Mucosa of rectum (tissue), 2 donors: ENCODE measurements around the gene RPS6KA2.

Experiments
- H3K27ac ChIP-seq, 2 donors: one replicate each; pipeline ENCODE4 v1.7.0; 2013; ENCODE audit warnings: inconsistent platforms in 2 of 2, low read depth in 2 of 2, low read length in 2 of 2
- H3K27me3 ChIP-seq, 2 donors: one replicate each; pipeline ENCODE4 v1.7.0; 2013; ENCODE audit warnings: low read length in 2 of 2; ENCODE audit not compliant: control insufficient read depth in 2 of 2, insufficient read depth in 2 of 2
- H3K36me3 ChIP-seq, 2 donors: one replicate each; pipeline ENCODE4 v1.7.0; 2013; ENCODE audit warnings: low read length in 2 of 2; ENCODE audit not compliant: control insufficient read depth in 2 of 2, insufficient read depth in 2 of 2
- H3K4me1 ChIP-seq, 2 donors: one replicate each; pipeline ENCODE4 v1.7.0; 2013; ENCODE audit warnings: low read length in 2 of 2, mild to moderate bottlenecking in 1 of 2; ENCODE audit not compliant: control insufficient read depth in 2 of 2, insufficient read depth in 2 of 2
- H3K4me3 ChIP-seq, 2 donors: one replicate each; pipeline ENCODE4 v1.7.0; 2013; ENCODE audit warnings: low read length in 2 of 2
- H3K9ac ChIP-seq, 2 donors: one replicate each; pipeline ENCODE4 v1.7.0; 2013; ENCODE audit warnings: low read length in 2 of 2, low read depth in 1 of 2, mild to moderate bottlenecking in 1 of 2
- H3K9me3 ChIP-seq, 2 donors: one replicate each; pipeline ENCODE4 v1.7.0; 2013; ENCODE audit warnings: low read length in 2 of 2; ENCODE audit not compliant: control insufficient read depth in 2 of 2
- donor health status: healthy.
- donor health status: Normal muscosa, but diverticular disease.

RPS6KA2 gene

DNA sequence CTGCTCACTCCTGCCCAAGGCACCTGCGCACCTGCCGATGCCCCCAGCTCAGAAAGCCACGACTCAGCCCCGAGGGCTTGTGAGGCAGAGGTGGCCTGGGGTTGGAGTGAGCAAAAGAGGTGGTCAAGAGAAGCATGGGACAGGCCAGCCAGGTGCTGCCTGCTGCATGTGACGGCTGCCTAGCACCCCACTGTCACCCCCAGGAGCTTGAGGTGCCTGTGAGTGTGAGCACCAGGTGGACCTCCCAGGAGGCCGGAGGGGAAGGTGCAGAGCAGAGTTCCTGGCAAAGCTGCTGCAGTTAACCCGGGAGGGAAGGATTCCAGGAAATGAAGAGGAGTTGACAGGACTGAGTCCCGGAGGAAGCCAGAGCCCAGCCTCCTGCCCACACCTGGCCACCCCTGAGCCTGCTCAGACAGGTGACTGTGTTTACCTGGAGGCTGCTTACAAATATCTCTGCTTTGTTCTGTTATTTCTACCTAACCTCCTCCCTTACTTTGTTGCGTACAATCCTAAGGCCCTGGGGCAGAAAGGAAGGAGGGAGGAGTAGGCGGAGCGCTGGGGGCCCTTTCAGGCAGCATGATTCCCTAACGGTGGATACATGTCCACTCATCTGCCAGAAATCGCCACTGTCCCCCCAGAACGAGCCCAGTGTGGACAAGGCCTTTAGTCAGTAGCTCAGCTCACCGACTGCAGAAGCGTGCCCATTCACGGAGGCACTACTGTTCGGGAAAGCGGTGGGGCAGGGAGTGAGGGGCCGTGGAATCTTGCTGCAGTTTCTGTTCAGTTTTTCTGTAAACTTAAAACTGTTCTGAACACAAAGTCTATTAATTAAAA, 156.8 kb downstream of the RPS6KA2 start:
- Histone ChIP-seq H3K9ac (no peak overlapping the region), H3K9me3 (no peaks in the 10 kb centered on the region), H3K4me3 (no peak overlapping the region), H3K4me1 (no peaks in the 10 kb centered on the region), H3K36me3 (peaks cover 0 to 3% of the 10 kb centered on the region in 2 donors), H3K27me3 (no peaks in the 10 kb centered on the region), H3K27ac (no peak overlapping the region)

GRCh38 chr6:166469426-166469961, 157.6 kb downstream of the RPS6KA2 start:
- Histone ChIP-seq H3K4me1 (no peaks in the 10 kb centered on the region), H3K4me3 (no peak overlapping the region), H3K9ac (no peak overlapping the region), H3K27ac (no peak overlapping the region), H3K9me3 (no peaks in the 10 kb centered on the region), H3K27me3 (no peaks in the 10 kb centered on the region), H3K36me3 (peaks cover 0 to 3% of the 10 kb centered on the region in 2 donors)

DNA sequence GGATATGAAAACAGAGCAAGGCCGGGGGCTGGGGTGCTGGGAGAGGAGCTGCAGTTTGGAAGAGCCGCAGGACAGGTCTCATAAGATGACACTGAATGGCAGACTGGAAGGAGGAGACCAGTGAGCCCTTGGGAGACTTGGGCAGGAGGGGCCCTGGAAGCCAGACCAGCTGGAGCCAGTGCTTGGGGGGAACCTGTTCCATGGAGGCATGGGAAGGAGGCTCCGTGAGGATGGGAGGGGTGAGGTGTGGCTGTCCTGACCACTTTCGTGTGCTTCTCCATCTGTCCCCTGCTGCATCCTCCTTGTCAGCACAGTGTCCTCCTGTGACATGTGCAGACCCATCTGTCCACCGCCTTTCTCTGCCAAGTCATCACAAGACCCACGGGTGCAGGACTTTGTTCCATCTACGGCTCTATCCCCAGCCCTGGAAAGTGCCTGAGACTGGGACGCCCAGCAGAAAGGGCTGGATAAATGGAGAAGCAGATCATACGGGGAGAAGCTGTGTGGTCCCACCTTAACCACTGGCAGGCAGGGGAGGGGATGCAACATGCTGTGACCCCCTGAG, 159.5 kb downstream of the RPS6KA2 start:
- H3K27ac ChIP-seq: no peak overlapping the region
- no peaks in the 10 kb centered on the region for H3K27me3 ChIP-seq
- H3K4me1 ChIP-seq: no peaks in the 10 kb centered on the region
- no peaks in the 10 kb centered on the region for H3K9me3 ChIP-seq
- H3K9ac ChIP-seq: no peak overlapping the region
- H3K36me3 ChIP-seq: peaks cover 0 to 3% of the 10 kb centered on the region in 2 donors
- no peak overlapping the region for H3K4me3 ChIP-seq

DNA sequence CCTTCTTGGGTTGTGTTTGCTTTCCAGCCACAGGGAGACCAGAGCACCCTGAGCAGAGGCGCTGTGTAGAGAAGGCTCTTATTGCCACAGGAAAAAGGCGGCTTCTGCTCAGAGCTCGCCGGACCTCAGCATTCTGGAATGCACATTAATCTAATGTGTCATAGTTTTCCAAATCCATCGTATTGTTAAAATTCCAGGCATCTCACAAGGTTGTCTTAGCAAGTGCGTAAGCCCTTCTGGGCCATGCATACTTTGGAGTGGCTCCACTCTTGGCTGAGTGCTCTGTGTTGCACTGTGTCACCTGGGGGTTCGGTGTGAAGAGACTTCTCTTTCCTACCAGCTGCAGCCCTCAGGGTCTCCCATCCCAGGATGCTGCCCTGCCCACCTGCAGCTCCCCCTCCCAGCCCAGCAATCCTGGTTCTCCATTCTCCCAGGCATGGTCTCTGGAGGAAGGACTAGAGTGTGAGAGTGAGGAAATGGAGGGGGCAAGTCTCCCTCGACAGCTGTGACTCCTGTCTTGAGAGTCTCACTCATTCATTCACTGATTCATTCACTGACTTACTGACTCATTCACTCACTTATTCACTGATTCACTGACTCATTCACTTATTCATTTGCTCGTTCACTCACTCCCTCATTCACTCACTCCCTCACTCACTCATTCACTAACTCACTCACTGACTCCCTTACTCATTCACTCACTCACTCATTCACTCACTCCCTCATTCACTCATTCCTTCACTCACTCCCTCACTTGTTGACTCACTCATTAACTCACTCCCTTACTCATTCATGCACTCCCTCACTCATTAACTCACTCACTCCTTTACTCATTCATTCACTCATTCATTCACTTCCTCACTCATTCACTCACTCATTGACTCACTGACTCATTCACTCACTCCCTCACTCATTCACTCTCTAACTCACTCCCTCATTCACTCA, 160.6 kb downstream of the RPS6KA2 start:
- Histone ChIP-seq H3K9ac (no peak overlapping the region), H3K9me3 (no peaks in the 10 kb centered on the region), H3K36me3 (peaks cover 0 to 3% of the 10 kb centered on the region in 2 donors), H3K27me3 (no peaks in the 10 kb centered on the region), H3K4me1 (no peaks in the 10 kb centered on the region), H3K27ac (no peak overlapping the region), H3K4me3 (no peak overlapping the region)

DNA sequence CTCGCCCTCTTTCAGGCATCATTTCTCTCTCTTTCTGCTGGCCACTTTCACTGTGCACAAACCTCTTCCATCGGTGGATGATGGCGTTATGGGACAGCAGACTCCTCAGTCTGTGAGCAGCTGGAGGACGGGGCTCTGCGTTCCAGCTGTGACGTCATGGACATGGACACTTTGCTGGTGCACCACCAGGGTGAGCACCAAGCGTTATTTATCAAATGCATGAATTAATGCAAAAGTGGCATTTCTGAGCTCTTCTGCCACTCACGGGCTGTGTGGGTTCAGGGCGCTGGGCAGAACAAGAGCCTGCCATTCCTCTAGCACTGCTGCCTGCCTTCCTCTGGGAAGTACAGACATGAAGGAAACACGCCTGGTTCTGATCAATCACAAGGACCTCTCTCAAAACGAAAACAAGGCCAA, 161.4 kb downstream of the RPS6KA2 start:
- Histone ChIP-seq H3K36me3 (peaks cover 0 to 3% of the 10 kb centered on the region in 2 donors), H3K27ac (no peak overlapping the region)

GRCh38 chr6:166465003-166465399, 162.1 kb downstream of the RPS6KA2 start:
- peaks cover 0 to 3% of the 10 kb centered on the region in 2 donors for H3K36me3 ChIP-seq
- H3K9ac ChIP-seq: no peak overlapping the region
- no peak overlapping the region for H3K4me3 ChIP-seq
- no peak overlapping the region for H3K27ac ChIP-seq
- H3K27me3 ChIP-seq: no peaks in the 10 kb centered on the region
- no peaks in the 10 kb centered on the region for H3K9me3 ChIP-seq
- H3K4me1 ChIP-seq: no peaks in the 10 kb centered on the region

More for the DNA sequence above, 161.4 kb downstream of the RPS6KA2 start:
- no peak overlapping the region for H3K4me3 ChIP-seq
- no peak overlapping the region for H3K9ac ChIP-seq
- no peaks in the 10 kb centered on the region for H3K4me1 ChIP-seq
- H3K9me3 ChIP-seq: no peaks in the 10 kb centered on the region
- H3K27me3 ChIP-seq: no peaks in the 10 kb centered on the region

DNA sequence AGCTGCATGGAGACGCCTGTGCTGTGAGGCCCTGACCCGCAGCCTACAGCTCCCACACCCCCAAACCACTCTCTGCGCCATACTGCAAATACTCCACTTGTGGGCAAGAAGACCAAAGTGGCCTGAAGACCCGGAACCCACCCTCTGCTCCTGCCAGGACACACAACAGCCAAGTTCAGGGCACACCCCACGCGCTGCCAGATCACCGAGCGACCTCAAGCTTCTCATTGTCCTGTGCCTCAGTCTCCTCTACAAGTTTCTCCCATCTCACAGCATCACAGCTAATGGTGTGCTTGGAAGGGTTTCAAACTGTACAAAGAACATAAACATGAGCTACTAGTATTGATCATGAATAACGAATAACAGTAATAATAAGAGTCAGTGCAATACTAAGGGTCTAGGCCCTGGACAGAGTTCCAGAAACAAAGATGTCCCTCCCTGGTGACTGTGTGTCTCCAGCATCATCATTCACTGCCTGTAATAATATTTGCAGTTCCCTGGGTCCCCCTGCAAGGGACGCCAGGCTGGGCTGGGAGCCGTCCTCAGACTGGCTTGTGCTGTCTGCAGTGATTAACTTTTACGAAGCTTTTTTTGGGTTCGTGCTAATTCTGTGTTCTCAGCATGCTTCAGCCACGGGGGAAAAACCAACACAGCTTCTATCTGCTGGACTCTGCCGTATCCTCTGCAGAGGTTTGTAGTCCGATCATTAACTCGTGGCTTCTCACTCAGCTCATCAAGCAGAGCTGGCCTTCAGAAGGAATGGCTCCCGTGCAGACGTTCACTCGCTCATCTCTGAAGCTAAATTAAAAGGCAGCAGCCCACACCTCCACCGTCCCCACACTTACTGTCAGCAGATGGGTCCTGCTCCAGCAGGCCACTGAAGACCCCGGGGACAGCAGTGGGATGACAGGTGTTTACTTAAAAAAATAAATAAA, 162.7 kb downstream of the RPS6KA2 start:
- H3K9me3 ChIP-seq: no peaks in the 10 kb centered on the region
- H3K27me3 ChIP-seq: no peaks in the 10 kb centered on the region
- no peak overlapping the region for H3K27ac ChIP-seq
- H3K4me3 ChIP-seq: no peak overlapping the region
- H3K4me1 ChIP-seq: no peaks in the 10 kb centered on the region
- H3K36me3 ChIP-seq: peaks cover 0 to 1% of the 10 kb centered on the region in 2 donors
- no peak overlapping the region for H3K9ac ChIP-seq

DNA sequence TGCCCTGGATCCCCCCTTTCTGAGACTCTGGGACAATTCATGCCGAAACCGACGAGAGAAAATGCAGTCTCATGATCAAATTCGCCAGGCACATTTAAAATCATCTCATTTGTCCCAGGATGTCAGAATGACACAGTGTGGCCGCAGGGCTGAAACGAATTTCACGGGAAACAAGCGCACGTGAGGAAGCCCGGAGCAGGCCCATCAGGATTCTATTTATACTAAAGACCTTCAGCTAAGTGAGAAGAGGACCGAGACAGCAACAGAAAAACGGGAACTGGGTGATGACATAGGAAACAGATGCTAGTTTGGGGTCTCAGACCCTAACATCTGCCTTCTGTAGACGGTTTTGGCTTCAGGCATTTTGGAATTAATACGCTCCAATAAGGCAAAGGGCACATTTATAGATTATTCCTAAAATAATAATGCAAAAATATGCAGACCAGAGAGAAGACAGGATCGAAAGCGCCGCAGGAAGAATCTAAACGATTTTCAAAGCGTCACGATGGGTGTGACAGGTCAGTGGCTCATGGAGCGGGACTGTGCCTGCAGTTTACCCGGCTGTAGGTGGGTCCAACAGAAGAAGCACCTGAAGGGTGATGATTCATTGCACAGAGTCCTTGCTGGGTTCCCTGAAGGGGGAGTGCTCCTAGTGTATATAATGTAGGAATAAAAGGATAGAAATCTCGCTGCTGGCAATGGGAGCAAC, 163.5 kb downstream of the RPS6KA2 start:
- no peaks in the 10 kb centered on the region for H3K27me3 ChIP-seq

More for the DNA sequence above, 163.5 kb downstream of the RPS6KA2 start:
- no peak overlapping the region for H3K9ac ChIP-seq
- no peaks in the 10 kb centered on the region for H3K4me1 ChIP-seq
- no peaks in the 10 kb centered on the region for H3K36me3 ChIP-seq
- H3K4me3 ChIP-seq: no peak overlapping the region
- H3K9me3 ChIP-seq: no peaks in the 10 kb centered on the region
- no peak overlapping the region for H3K27ac ChIP-seq
